PC-3 (cell line): ENCODE measurements around the gene HMOX1.

Experiments
- EZH2 ChIP-seq: fragments of 300-600 bp; sonication (generic); IDR thresholded peaks from one replicate; pipeline ENCODE4 v1.6.1; 2017; ENCODE audit warnings: antibody characterized with exemption, mild to moderate bottlenecking, low read length; ENCODE audit not compliant: unreplicated experiment
- EZH2phosphoT487 ChIP-seq: fragments of 300-600 bp; sonication (generic); IDR thresholded peaks from 2 replicates; pipeline ENCODE4 v1.6.1; 2018; ENCODE audit warnings: mild to moderate bottlenecking, antibody characterized with exemption, low read length, borderline replicate concordance
- TF ChIP-seq, protein P1 (sequence below): fragments of 300-600 bp; sonication (generic); conservative IDR thresholded peaks from 2 replicates; pipeline ENCODE4 v1.5.1; 2017; ENCODE audit warnings: antibody characterized with exemption, low read depth, mild to moderate bottlenecking, low read length

DNA sequence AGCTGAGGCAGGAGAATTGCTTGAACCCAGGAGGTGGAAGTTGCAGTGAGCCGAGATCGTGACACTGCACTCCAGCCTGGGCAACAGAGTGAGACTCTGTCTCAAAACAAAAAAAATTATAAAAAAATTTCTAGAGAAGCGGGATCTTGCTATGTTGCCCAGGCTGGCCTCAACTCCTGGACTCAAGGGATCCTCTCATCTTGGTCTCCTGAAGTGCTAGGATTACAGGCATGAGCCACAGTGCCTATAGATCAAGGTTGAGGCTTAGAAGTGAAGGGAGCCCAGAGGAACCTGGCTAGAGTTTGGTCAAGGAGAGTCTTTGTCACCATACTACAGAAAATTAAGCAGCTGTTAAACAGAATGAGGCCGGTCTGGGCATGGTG is 17.7 kb downstream of the HMOX1 start:
- TF ChIP-seq, protein P1, sequence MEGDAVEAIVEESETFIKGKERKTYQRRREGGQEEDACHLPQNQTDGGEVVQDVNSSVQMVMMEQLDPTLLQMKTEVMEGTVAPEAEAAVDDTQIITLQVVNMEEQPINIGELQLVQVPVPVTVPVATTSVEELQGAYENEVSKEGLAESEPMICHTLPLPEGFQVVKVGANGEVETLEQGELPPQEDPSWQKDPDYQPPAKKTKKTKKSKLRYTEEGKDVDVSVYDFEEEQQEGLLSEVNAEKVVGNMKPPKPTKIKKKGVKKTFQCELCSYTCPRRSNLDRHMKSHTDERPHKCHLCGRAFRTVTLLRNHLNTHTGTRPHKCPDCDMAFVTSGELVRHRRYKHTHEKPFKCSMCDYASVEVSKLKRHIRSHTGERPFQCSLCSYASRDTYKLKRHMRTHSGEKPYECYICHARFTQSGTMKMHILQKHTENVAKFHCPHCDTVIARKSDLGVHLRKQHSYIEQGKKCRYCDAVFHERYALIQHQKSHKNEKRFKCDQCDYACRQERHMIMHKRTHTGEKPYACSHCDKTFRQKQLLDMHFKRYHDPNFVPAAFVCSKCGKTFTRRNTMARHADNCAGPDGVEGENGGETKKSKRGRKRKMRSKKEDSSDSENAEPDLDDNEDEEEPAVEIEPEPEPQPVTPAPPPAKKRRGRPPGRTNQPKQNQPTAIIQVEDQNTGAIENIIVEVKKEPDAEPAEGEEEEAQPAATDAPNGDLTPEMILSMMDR: no peak
- no peak for TF ChIP-seq EZH2
- TF ChIP-seq EZH2phosphoT487: no peak
